Measurements from ENCODE around the gene SCYL3. TPM values are rescaled to one million over a fixed set of nuclear protein-coding genes. Genes with fewer than 3 reads are reported as not detected.

The SCYL3 gene
- total RNA-seq, 1 experiment from 2014 or later = 7.6 TPM

DNA sequence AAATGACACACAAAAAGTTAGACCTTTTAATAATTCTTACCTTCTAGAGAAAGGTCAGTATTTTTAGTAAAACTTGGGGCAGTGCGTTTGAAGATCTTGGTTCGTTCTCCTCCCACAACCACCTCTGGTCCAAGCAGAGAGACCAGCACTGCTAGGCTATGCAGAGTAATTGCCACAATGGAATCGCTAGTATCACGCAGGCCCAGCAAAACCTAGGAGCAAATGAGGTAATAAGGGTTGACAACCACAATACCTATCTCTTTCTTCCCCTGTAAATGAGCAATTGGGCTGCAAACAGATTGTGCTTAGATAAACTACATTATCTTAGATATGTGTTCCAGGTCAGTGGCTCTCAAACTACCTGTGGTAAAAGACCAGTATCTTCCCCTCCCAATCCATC, 34.7 kb downstream of the SCYL3 start:
- no peak overlapping the region for H3K4me2 ChIP-seq (ENCODE audit: low read length)
- CTCF ChIA-PET = no interaction called here
- no peak for ATAC-seq

More for the DNA sequence above, 34.7 kb downstream of the SCYL3 start:
- Histone ChIP-seq H2AFZ (ENCODE audit: low read depth, low read length, poor library complexity, severe bottlenecking) (no peak overlapping the region), H3K4me3 (replicated peaks in 1 of 2; ENCODE audit: low read depth in 1 of 2, low read length in 2 of 2) (no peak overlapping the region), H3K36me3 (ENCODE audit: control insufficient read depth in 1 of 2, insufficient read depth in 2 of 2, low read length in 2 of 2) (peaks cover 45 to 48% of the 10 kb centered on the region in 2 experiments), H3K27me3 (ENCODE audit: insufficient read depth, low read length) (no peaks in the 10 kb centered on the region), H3K9ac (ENCODE audit: low read length) (no peak overlapping the region), H3K79me2 (ENCODE audit: insufficient read depth, low read length) (no peaks in the 10 kb centered on the region), H4K20me1 (ENCODE audit: insufficient read depth) (no peaks in the 10 kb centered on the region), H3K9me2 (ENCODE audit: insufficient read depth) (no peaks in the 10 kb centered on the region), H3K4me1 (ENCODE audit: control insufficient read depth in 1 of 2, insufficient read depth in 2 of 2, low read length in 2 of 2) (no peaks in the 10 kb centered on the region), H3K27ac (ENCODE audit: low read depth, low read length) (no peak overlapping the region), H3K9me3 (ENCODE audit: control insufficient read depth in 1 of 2, insufficient read depth in 1 of 2, low read depth in 1 of 2, low read length in 2 of 2) (no peaks in the 10 kb centered on the region)
- intact Hi-C loops (cut with micrococcal nuclease) = no loop called here
- POLR2A ChIA-PET = no interaction called here
- TF ChIP-seq SIN3A (IDR thresholded peaks at IDR 0.05; ENCODE audit: low read depth) (no peak), SP1 (IDR thresholded peaks at IDR 0.05; ENCODE audit: low read depth) (no peak), SRF (IDR thresholded peaks at IDR 0.05; ENCODE audit: low read depth) (no peak), POLR2AphosphoS5 (IDR thresholded peaks at IDR 0.05; ENCODE audit: low read depth, low read length) (no peak), YY1 (IDR thresholded peaks at IDR 0.05; ENCODE audit: extremely low read depth, insufficient replicate concordance, low read depth, low read length) (no peak), JUND (IDR thresholded peaks at IDR 0.05) (no peak), POLR2A (IDR thresholded peaks at IDR 0.05; ENCODE audit: borderline replicate concordance, extremely low read depth, insufficient read depth, insufficient read length) (no peak), TCF7L2 (IDR thresholded peaks at IDR 0.05; ENCODE audit: borderline replicate concordance, extremely low read depth, insufficient read depth, insufficient read length) (no peak), ZBTB33 (IDR thresholded peaks at IDR 0.05; ENCODE audit: extremely low read depth, insufficient replicate concordance, low read length) (no peak), ZFX (IDR thresholded peaks at IDR 0.05) (no peak), EZH2phosphoT487 (IDR thresholded peaks at IDR 0.05; ENCODE audit: borderline replicate concordance) (no peak), ELF1 (IDR thresholded peaks at IDR 0.05; ENCODE audit: borderline replicate concordance, low read depth) (no peak), CBX3 (IDR thresholded peaks at IDR 0.05; ENCODE audit: low read depth) (no peak), REST (IDR thresholded peaks at IDR 0.05; ENCODE audit: low read depth) (no peak), CEBPB (IDR thresholded peaks at IDR 0.05; ENCODE audit: low read depth) (no peak), CTCF (IDR thresholded peaks at IDR 0.05 in 2 of 3, conservative IDR thresholded peaks at IDR 0.05 in 1 of 3; ENCODE audit: borderline replicate concordance in 1 of 3, insufficient read depth in 1 of 3, low read depth in 2 of 3, low read length in 2 of 3) (no peak), ZNF274 (IDR thresholded peaks at IDR 0.05; ENCODE audit: low read depth, low read length) (no peak), EZH2 (IDR thresholded peaks at IDR 0.05) (no peak)
- TF ChIP-seq, protein P1, sequence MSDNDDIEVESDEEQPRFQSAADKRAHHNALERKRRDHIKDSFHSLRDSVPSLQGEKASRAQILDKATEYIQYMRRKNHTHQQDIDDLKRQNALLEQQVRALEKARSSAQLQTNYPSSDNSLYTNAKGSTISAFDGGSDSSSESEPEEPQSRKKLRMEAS (IDR thresholded peaks at IDR 0.05) = no peak
- TF ChIP-seq, protein P2, sequence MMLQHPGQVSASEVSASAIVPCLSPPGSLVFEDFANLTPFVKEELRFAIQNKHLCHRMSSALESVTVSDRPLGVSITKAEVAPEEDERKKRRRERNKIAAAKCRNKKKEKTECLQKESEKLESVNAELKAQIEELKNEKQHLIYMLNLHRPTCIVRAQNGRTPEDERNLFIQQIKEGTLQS (IDR thresholded peaks at IDR 0.05) = no peak
- no TSS peak for BruUV-seq (replicated peaks)
- DNase-seq (ENCODE audit: low read depth, low spot score) = no peak
- RAD21 ChIA-PET (ENCODE audit: low non-redundant PET in 1 of 2, low total read pairs in 2 of 2, uncharacterized antibody in 2 of 2, unreplicated experiment in 2 of 2) = no interaction called here
